ENCODE data around the gene PCYT2.
A peak's percentile ranks its signal among the peaks of the same experiment; 100 is the strongest.
"Not testable (repeated sequence)": the region's sequence is repeated elsewhere in the genome, so short reads cannot be mapped to it uniquely, and the experiment has no call there.

Gene PCYT2

GRCh38 chr17:81911277-81911961 lies at the start of gene PCYT2:
Gene PCYT2, minus strand, starts transcription at chr17:81911399. Its CDS starts 44 bp downstream, at chr17:81911355.
- DNase-seq: peak; percentile 82

DNA sequence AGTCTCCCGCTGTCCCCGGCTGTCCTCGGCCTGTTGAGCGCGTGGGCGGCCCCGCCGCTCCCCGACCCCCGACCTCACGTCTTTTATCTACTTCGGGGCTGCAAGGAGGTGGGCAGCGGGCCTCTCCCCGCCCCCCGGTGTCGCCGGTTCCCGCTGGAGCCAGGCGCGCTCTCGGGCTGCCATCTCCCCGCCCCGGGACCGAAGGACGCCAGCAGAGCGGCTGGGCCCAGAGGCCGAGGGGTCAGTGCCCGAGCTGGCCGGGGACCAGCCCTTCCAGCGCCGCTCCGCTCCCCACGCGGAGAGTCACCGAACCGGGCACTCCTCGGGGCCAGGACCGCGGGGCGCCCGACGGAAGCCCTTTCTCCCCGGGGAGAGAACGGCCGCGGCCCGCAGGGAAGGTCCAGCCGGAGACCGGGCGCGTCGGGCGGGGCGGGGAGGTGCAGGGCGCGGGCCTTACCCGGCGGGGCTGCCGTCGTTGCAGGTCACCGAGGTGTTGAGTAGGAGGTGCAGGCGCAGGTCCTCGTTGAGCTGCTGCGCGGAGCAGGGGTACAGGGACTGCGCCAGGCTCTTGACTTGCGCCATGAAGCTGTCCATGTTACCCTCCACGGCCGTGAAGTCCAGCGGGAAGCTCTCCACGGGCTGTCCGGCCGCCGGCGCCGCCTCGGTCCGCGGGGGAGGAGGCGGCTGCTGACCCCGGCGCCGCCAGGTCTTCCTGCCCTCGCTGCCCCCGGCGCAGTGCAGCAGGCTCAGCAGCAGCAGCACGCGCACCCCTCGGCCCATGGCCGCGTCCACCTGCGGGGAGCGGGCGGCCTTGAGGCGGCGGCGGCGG lies 49.1 kb upstream of the PCYT2 start:
- no peak for DNase-seq

GRCh38 chr17:81959362-81960129 lies 48.3 kb upstream of the PCYT2 start:
- peak; percentile 55 for DNase-seq

- no peak for DNase-seq
These were observed 47.6 kb upstream of the PCYT2 start for GRCh38 chr17:81958633-81959342.

- no peak for DNase-seq
These were observed 46.7 kb upstream of the PCYT2 start for GRCh38 chr17:81957691-81958432.

- DNase-seq: no peak
These were observed 45.7 kb upstream of the PCYT2 start for GRCh38 chr17:81956607-81957589.

DNA sequence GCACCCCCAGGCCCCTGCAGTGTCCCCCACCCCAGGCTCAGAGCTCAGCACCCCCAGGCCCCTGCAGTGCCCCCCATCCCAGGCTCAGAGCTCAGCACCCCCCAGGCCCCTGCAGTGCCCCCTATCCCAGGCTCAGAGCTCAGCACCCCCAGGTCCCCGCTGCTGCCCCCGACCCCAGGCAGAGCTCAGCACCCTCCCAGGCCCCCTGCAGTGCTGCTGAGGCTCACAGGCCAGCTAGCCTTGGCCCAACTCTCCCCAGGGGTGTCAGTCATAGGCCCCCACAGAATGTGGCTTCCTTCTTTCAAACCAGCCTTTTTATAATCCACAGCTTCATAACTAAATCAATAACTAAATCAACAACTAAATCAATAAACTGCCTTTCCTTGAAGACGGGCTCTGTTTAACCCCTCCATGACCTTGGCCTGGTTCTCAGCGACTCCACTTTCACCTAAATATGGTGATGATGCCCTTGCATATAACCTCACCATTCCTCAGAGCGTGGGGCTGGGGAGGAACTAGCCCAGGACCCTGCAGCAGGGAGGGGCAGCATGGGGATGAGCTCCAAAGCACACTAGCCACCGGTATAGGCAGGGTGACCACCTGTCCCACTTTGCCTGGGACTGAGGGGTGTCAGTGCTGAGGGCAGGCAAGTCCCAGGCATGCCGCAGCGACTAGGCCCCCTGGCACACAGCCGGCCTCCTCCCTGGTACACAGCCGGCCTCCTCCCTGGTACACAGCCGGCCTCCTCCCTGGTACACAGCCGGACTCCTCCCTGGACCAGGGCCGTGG lies 44.8 kb upstream of the PCYT2 start:
- no peak for DNase-seq

- no peak for DNase-seq
These were observed 44.0 kb upstream of the PCYT2 start for GRCh38 chr17:81955058-81955681.

- peak; percentile 39 for DNase-seq
These were observed 43.2 kb upstream of the PCYT2 start for GRCh38 chr17:81954131-81955057.

GRCh38 chr17:81953443-81953842 lies 42.2 kb upstream of the PCYT2 start:
- not testable (repeated sequence) for DNase-seq

GRCh38 chr17:81952792-81953228 lies 41.6 kb upstream of the PCYT2 start:
- DNase-seq: no peak

GRCh38 chr17:81951785-81952684 lies 40.8 kb upstream of the PCYT2 start:
- DNase-seq: no peak

GRCh38 chr17:81950501-81950900 lies 39.3 kb upstream of the PCYT2 start:
- DNase-seq: no peak

DNA sequence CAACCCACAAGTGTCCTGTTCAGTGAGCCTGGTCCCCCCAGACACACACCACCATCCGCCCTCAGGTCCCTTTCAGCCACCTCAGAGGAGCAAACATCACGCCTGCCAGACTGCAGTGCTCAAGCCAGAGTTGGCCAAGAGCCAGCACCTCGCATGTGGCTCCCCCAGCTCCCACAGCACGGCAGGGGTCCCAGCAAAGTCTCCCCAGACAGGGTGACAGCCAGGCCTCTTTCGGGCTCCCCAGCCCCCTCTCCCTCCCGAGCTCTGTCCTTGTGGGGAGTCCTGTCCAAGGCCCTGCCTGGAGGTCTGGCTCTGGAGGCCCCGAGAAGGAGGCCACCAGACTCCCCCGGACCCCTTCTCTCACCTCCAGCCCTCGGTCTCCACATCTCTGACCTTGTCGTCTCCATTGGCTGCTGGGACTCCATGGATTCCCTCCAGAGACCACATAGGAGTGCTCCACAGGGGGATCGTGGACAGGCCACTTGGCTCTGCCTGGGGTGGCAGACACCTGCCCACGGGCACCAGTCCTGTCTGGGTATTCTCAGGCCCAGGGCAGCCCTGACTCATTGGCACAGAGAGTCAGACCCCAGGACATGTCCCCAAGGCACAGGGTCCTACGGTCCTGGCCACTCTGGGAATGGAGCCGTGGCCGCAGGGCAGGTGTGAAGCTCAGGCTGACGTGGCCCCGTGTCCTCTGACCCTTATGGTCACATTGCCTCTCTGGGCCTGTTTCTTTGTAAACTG lies 37.6 kb upstream of the PCYT2 start:
- DNase-seq: no peak

GRCh38 chr17:81947189-81947588 lies 36.0 kb upstream of the PCYT2 start, which contains the start of gene MYADML2:
Gene MYADML2, minus strand, starts transcription at chr17:81947233. Its CDS starts 5,492 bp downstream, at chr17:81941741.
- no peak for DNase-seq

DNA sequence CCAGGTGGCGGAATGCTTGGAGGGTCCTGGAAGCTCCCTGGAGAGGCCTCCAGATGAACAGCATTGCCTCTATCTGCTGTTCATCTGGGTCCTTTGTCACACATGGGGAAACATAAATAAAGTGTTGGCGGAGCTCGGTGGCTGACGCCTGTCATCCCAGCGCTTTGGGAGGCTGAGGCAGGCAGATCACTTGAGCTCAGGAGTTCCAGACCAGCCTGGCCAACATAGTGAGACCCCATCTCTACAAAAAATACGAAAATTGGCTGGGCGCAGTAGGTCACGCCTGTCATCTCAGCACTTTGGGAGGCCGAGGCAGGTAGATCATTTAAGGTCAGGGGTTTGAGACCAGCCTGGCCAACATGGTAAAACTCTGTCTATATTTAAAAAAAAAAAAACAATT lies 33.7 kb upstream of the PCYT2 start:
- DNase-seq: no peak

All from EL (cell line).